HG03565 (cell line): ENCODE results near the gene PHF10.
"Not testable (repeated sequence)": the region's sequence is repeated elsewhere in the genome, so short reads cannot be mapped to it uniquely, and the experiment has no call there.

Source experiments
- ATAC-seq: cut with Tn5 transposase; IDR thresholded peaks from one replicate; pipeline ENCODE4 v1.9.1; 2021; ENCODE audit warnings: mild to moderate bottlenecking, moderate library complexity; ENCODE audit not compliant: unreplicated experiment

PHF10 gene

DNA sequence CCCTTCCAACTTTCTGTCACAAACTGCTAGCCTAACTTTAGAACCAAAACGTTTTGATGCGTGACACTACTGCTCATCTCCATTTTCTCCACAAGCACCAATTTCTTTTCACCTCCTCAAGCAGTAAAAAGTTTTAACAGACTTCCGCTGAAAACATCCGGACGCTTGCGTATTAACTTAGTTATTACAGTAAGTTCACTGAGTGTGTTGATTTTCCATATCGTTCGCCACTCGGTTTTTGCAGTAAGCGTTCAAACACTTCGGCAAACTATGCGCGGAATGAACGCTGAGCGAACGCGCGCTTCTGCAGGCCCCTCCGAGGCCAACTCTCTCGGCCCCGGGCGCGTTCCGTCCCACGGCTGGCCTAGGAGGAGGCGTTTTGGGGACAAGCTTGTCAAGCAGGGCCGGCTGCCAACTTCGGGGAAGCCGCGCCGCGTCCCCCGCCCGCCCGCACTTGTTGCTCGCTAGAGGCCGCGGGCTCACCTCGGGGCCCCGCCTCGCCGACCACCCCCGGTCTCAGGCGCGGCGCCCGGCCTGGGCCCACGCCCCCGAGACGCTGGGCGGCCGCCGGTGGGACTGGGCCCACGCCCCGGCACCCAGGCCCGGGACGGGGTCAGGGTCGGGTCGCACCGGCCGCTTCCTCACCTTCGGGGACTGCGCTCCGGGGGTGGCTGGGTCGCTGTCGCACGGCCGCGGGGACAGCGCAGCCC lies 945 bp downstream of the PHF10 start:
- ATAC-seq, result peak; percentile 31

- ATAC-seq, result no peak
These were observed 1.7 kb downstream of the PHF10 start for GRCh38 chr6:169722362-169723199.

GRCh38 chr6:169720207-169720855 lies 4.0 kb downstream of the PHF10 start:
- no peak for ATAC-seq

DNA sequence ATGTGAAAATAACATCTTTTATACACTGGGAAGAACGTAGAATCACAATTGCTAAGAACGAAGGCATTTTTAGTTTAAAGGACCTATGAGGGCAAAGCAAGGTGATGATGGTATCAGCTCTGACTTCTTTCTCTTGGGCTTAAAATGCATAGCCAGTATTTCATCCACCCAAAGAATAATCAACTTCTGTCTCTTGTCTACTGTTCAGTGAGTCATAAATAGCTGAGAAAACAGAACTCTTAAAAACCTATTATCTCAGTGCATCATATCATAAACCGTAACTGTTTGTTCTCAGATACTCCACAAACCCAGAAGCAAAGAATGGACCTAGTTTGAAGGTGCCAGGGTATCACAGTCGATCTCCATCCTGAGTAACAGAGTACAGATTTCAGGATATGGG lies 5.2 kb downstream of the PHF10 start:
- ATAC-seq, result no peak

- ATAC-seq, result no peak
These were observed 9.7 kb downstream of the PHF10 start for GRCh38 chr6:169714595-169714994.

DNA sequence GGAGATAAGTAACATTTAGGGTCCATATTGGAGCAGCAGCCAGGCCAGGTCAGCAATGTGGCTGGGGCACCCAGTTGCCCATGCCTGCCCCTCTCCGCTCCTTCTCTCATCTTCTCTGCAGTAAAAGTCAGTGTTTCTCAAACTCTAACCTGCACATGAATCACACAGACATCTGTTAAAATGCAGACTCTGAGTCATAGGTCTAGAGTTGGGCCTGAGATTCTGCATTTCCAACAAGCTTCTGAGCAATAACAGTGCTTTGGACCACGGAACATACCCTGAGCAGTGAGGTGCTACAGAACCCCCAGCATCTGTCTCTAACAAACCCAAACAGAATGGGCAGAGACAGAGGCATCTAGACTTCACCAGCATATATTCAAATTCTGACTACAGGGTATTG lies 10.1 kb downstream of the PHF10 start:
- ATAC-seq, result no peak

GRCh38 chr6:169710009-169710408 lies 14.3 kb downstream of the PHF10 start:
- ATAC-seq, result no peak

- no peak for ATAC-seq
These were observed 15.0 kb downstream of the PHF10 start for GRCh38 chr6:169709293-169709692.

DNA sequence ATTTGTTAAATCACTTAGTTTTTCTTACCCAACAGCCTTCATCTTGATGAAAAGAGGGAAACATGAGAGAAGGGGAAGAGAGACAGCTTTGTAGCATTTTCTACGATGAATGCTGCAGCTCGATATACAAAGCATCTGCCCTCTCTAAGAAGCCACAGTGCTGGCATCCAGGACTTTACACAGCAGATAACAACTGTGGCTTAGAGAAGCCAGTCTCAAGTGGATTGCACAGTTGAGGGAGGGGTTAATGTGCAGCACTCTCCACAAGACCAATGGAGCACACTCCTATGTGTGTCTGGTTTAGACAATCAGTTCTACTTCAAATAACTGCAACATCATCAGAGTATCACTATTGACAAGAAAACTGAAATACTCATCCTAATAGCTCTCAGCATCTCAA lies 16.5 kb downstream of the PHF10 start:
- no peak for ATAC-seq

DNA sequence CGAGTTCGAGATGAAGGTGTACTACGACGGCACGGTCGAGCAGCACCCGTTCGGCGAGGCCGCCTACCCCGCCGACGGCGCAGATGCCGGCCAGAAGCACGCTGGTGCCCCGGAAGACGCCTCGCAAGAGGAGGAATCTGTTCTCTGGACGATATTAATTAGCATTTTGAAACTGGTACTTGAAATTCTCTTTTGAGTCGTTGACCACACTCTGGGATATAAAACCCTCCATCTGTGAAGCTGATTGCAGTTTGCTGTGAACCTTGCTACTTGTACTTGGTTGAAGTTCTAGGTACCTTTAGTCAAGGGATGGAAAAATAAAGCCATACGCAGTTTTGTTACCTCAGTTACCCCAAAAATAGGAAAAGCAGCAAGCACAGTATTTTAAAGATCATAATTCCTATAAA lies 21.5 kb downstream of the PHF10 start:
- peak; percentile 13 for ATAC-seq

GRCh38 chr6:169701954-169702839 lies 22.1 kb downstream of the PHF10 start, which contains the start of the genes C6orf120 and WDR27:
C6orf120 (plus strand) TSS chr6:169702126; CDS start chr6:169702460, 334 bp downstream.
WDR27 (minus strand) TSS chr6:169702029; CDS start chr6:169689005, 13,024 bp downstream.
- peak; percentile 92 for ATAC-seq

DNA sequence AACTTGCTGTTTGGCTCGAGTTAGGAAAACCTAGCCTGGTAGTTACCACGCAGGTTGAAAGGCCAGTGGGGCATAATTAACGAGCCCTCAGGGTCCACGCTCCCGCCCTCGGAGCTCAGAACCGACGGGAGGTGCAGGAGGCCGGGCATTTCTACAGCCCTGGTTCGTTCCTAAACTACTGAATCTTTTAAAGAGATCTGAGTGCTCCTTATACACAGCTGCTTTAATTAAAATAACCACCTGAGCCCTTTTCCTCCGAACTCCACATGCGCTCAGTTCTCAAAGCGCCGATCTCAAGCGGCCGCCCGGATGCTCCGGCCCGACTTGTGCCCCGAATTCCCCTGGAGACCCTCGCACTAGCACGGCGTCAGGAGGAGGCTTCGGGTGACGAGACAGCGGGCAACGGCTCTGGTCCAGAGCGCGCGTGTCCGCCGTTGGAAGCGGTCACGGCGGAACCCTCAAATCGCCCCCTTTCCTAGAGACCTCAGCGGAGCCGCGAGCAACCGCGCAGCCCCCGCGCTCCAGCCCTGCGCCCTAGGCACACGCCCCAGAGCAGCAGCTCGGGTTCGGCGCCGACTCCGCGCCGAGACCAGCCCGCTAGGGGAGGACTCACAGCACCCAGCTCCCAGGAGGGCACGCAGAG lies 22.9 kb downstream of the PHF10 start:
- no peak for ATAC-seq

DNA sequence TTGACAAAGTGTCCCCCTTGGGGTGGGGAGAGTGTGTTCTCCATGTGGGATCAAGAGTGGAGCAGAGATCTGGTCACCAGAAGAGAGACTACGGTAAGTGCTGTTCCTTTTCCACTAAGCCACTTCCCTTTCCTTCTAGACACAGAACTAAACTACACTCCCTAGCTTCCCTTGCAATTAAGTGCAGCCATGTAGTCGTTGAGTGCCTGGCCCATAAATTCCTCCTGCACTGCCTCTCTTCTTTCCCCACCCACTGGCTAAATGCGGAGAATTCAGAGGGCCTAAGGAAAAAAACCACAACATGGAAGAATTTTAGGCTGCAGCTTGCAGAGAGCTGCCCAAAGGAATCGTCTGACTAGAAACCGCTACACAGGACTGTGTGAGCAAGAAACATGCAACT lies 24.0 kb downstream of the PHF10 start:
- no peak for ATAC-seq

GRCh38 chr6:169697115-169697514 lies 27.2 kb downstream of the PHF10 start:
- not testable (repeated sequence) for ATAC-seq

GRCh38 chr6:169695131-169695530 lies 29.2 kb downstream of the PHF10 start:
- ATAC-seq, result no peak

DNA sequence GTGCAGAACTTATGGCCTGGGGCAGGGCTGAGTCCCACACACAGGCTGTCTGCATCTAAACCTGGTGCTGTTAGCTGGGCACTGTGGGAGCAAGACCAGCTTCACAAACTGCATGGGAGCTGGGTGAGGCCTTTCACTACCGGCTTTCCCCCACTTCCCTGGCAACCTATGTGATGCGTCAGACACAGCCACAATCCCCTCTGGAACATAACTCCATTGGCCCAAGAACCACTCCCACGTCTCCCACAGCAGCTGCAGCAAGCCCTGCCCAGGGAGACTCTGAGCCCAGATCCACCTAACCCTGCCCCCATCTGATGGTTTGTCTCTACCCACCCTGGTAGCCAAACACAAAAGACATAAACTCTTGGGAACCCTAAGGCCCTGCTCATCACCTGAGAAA lies 31.8 kb downstream of the PHF10 start:
- no peak for ATAC-seq

- ATAC-seq, result no peak
These were observed 33.0 kb downstream of the PHF10 start for GRCh38 chr6:169691260-169691659.

DNA sequence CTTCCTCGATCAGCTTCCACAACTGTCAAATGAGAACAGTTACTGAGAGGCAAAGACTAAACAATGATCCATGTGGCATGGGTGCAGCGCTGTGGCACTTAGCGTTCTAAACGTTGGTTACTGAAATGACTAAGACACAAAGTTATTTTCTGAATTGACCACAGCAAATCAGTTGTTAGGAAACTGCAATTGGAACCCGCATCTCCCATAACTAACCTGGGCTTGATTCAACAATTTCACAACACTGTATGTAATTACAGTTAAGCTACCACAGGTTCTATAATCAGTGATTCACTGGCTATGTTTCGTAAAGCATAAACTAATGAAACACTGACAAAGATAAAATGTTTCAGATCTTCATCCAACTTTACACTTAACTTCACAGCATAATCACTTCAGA lies 35.0 kb downstream of the PHF10 start:
- ATAC-seq, result no peak

GRCh38 chr6:169685860-169686259 lies 38.4 kb downstream of the PHF10 start:
- no peak for ATAC-seq

DNA sequence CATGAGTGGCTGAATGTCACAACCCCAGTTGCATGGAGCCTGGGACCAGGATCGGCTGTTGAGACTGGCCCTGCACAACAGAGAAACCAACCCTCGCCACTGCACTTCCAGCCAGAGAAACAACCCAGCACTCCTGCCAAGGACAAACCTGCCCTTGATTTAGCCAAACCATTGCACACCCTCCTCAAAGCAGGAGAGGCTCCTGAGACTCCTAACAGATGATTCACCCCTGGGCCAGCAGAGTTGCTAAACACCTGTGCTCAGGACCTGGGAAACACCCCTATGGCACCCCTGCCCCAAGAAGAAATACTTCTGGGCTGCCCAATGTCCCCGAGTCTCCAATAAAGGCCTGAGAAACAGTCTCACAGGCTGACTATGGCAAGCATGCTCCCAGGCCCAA lies 40.2 kb downstream of the PHF10 start:
- no peak for ATAC-seq
